HepG2 (cell line): ENCODE measurements around the gene YPEL3. TPM values are rescaled to one million over a fixed set of nuclear protein-coding genes. Genes with fewer than 3 reads are reported as not detected.
A peak's percentile ranks its signal among the peaks of the same experiment; 100 is the strongest.

Experiments
- AHDC1 ChIP-seq: sonication (generic); formaldehyde crosslinking; IDR thresholded peaks from 2 replicates; pipeline ENCODE4 v1.5.1; 2020; ENCODE audit warnings: mild to moderate bottlenecking, missing genetic modification reagents, borderline replicate concordance
- ATRX ChIP-seq: sonication (generic); formaldehyde crosslinking; IDR thresholded peaks from 2 replicates; pipeline ENCODE4 v1.4.0; 2020; ENCODE audit warnings: missing genetic modification reagents, borderline replicate concordance
- DRAP1 ChIP-seq: IDR thresholded peaks from 2 replicates; pipeline ENCODE4 v1.6.1; 2016; ENCODE audit warnings: missing genetic modification reagents, missing compliant biosample characterization
- FUBP1 ChIP-seq: sonication (generic); formaldehyde crosslinking; IDR thresholded peaks from 2 replicates; pipeline ENCODE4 v1.5.1; 2020; ENCODE audit warnings: missing genetic modification reagents, mild to moderate bottlenecking, borderline replicate concordance
- GRHL1 ChIP-seq: sonication (generic); formaldehyde crosslinking; conservative IDR thresholded peaks from 2 replicates; pipeline ENCODE4 v1.8.0; 2022; ENCODE audit warnings: missing genetic modification reagents
- TFDP1 ChIP-seq: IDR thresholded peaks from 2 replicates; pipeline ENCODE4 v1.6.1; 2016; ENCODE audit warnings: missing compliant biosample characterization, missing genetic modification reagents, borderline replicate concordance
- ZBTB37 ChIP-seq: sonication (generic); formaldehyde crosslinking; IDR thresholded peaks from 2 replicates; pipeline ENCODE4 v1.4.0; 2020; ENCODE audit warnings: mild to moderate bottlenecking, missing genetic modification reagents
- ZNF280B ChIP-seq: sonication (generic); formaldehyde crosslinking; IDR thresholded peaks from 2 replicates; pipeline ENCODE4 v1.5.0; 2020; ENCODE audit warnings: missing genetic modification reagents, mild to moderate bottlenecking, borderline replicate concordance
- ZNF335 ChIP-seq: sonication (generic); formaldehyde crosslinking; IDR thresholded peaks from 2 replicates; pipeline ENCODE4 v1.4.0; 2020; ENCODE audit warnings: missing genetic modification reagents
- ZNF484 ChIP-seq: sonication (generic); formaldehyde crosslinking; IDR thresholded peaks from 2 replicates; pipeline ENCODE4 v1.5.1; 2020; ENCODE audit warnings: mild to moderate bottlenecking, low read depth, missing genetic modification reagents, borderline replicate concordance
- ZNF556 ChIP-seq: sonication (generic); formaldehyde crosslinking; IDR thresholded peaks from 2 replicates; pipeline ENCODE4 v1.4.0; 2020; ENCODE audit warnings: mild to moderate bottlenecking, missing genetic modification reagents, borderline replicate concordance
- polyA plus RNA-seq, 8 experiments: library from polyadenylated mRNA; depleted of rRNA in 3 of 8; stranded (reverse) in 7 of 8; unstranded in 1 of 8; fragments of >200 nt; fragmentation: Illumina TruSeq in 4 of 8; extraction: Trizol in 4 of 8; gene quantifications; 2 replicates each; pipeline versions ENCODE4 v1.2.1 to v1.2.3, GENCODE V29; 2011 to 2016; ENCODE audit warnings: low read depth in 4 of 8, missing spikeins in 1 of 8, mixed read lengths in 1 of 8; ENCODE audit not compliant: insufficient read depth in 1 of 8
- total RNA-seq, 5 experiments: library from RNA; depleted of rRNA; stranded (reverse); fragments of >200 nt; fragmentation: Illumina TruSeq; extraction: Trizol; gene quantifications; 2 replicates each; pipeline ENCODE4 v1.2.3, GENCODE V29; 2016; ENCODE audit warnings: low read depth in 1 of 5

Gene YPEL3
- total and polyA plus RNA-seq, 2 of the 13 experiments (the other 11 are each of a cell fraction or from before 2014, with no cell fraction given) = 5.4 to 47.0 TPM

- TF ChIP-seq TFDP1 (peak; percentile 96), FUBP1 (CRISPR knock-in tag) (no peak), ZNF556 (CRISPR knock-in tag) (peak; percentile 72), ZNF280B (CRISPR knock-in tag) (no peak; the same call in 1 of the 2 replicates), ATRX (CRISPR knock-in tag) (no peak), AHDC1 (CRISPR knock-in tag) (no peak), ZBTB37 (peak; percentile 52; the same call in 1 of the 2 replicates), ZNF484 (CRISPR knock-in tag) (no peak; the same call in 1 of the 2 replicates), ZNF335 (CRISPR knock-in tag) (no peak), GRHL1 (no peak), DRAP1 (CRISPR knock-in tag) (peak; percentile 62; the same call in 1 of the 2 replicates)
These were observed 3.5 kb downstream of the YPEL3 start (continued) for GRCh38 chr16:30092373-30093010.
